Measurements from ENCODE around the gene CHD3. TPM values are rescaled to one million over a fixed set of nuclear protein-coding genes. Genes with fewer than 3 reads are reported as not detected.

The CHD3 gene
- total and polyA plus RNA-seq, 2 of the 13 experiments (the other 11 are each of a cell fraction or from before 2014, with no cell fraction given): 2.7 to 3.7 TPM

DNA sequence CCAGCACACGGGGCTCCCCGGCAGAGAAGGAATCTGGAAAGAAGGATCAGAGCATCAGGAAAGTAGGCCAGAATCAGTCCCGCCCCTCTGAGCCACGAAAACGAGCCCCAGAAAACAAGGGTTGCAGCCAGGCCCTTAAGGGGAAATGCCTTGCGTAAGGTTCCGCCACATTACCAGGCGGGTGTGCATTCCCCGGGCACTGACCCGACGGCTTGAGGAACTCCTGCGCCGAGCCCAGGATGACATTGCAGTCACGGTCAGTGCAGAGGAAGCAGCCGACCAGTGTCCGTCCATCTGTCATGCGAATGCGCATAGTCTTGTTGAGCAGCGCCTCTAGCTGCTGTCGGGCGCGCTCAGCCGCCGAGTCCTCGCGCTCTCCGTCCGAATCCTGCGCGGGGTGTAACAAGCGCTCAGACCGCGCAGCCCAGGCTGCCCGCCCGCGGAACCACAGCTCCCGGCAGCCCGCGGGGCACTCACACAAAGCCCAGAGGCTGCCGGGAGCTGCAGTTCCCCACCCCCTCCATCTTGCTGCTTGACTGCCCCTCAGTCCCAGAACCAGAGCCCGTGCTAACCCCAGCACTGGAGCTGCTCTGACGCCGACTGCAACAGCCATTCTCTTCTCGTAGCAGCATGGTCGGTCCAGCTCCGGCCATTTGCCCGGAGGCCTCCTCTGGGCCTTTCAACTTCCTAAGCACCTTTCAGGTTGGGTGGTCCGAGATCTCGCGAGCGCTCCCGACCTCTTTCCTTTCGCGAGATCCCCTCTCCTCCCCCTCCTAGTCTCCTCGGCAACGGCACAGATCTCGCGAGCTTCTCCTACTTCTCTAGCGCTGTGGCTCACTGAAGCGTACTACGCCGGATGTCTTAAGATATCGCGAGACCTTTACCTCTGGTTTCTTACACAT is 31.5 kb upstream of the CHD3 start, which contains the start of gene NAA38 (continued):
- TF ChIP-seq, protein P1, sequence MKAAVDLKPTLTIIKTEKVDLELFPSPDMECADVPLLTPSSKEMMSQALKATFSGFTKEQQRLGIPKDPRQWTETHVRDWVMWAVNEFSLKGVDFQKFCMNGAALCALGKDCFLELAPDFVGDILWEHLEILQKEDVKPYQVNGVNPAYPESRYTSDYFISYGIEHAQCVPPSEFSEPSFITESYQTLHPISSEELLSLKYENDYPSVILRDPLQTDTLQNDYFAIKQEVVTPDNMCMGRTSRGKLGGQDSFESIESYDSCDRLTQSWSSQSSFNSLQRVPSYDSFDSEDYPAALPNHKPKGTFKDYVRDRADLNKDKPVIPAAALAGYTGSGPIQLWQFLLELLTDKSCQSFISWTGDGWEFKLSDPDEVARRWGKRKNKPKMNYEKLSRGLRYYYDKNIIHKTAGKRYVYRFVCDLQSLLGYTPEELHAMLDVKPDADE (CRISPR knock-in tag; IDR thresholded peaks at IDR 0.05): no peak; the same call in 1 of the 2 replicates
- TF ChIP-seq POGZ (CRISPR knock-in tag; IDR thresholded peaks at IDR 0.05) (peak; percentile 17), ZNF619 (CRISPR knock-in tag; IDR thresholded peaks at IDR 0.05) (no peak), FOSL2 (CRISPR knock-in tag; IDR thresholded peaks at IDR 0.05) (no peak), EED (CRISPR knock-in tag; IDR thresholded peaks at IDR 0.05) (no peak; the same call in 1 of the 2 replicates), GABPA (IDR thresholded peaks at IDR 0.05; ENCODE audit: low read depth, low read length) (no peak), GABPA (CRISPR knock-in tag; IDR thresholded peaks at IDR 0.05; ENCODE audit: low read depth) (peak; percentile 63), FIP1L1 (IDR thresholded peaks at IDR 0.05; ENCODE audit: borderline replicate concordance, insufficient read depth, low read depth, low read length) (no peak), RBM39 (IDR thresholded peaks at IDR 0.05; ENCODE audit: low read depth, low read length, poor library complexity, severe bottlenecking) (peak; percentile 85), TBL1XR1 (IDR thresholded peaks at IDR 0.05; ENCODE audit: borderline replicate concordance, low read length, partially characterized antibody) (no peak), ATAD3A (CRISPR knock-in tag; IDR thresholded peaks at IDR 0.05) (no peak), STAT5B (CRISPR knock-in tag; IDR thresholded peaks at IDR 0.05) (no peak), EP300 (IDR thresholded peaks at IDR 0.05; ENCODE audit: low read depth in 2 of 2, low read length in 2 of 2) (0 out of 4 replicates have a peak, but pooled peaks of 1 of the 2 experiments have one; percentile 29), EP300 (CRISPR knock-in tag; IDR thresholded peaks at IDR 0.05; ENCODE audit: borderline replicate concordance) (no peak)
- TF ChIP-seq, protein P2, sequence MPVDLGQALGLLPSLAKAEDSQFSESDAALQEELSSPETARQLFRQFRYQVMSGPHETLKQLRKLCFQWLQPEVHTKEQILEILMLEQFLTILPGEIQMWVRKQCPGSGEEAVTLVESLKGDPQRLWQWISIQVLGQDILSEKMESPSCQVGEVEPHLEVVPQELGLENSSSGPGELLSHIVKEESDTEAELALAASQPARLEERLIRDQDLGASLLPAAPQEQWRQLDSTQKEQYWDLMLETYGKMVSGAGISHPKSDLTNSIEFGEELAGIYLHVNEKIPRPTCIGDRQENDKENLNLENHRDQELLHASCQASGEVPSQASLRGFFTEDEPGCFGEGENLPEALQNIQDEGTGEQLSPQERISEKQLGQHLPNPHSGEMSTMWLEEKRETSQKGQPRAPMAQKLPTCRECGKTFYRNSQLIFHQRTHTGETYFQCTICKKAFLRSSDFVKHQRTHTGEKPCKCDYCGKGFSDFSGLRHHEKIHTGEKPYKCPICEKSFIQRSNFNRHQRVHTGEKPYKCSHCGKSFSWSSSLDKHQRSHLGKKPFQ (CRISPR knock-in tag; IDR thresholded peaks at IDR 0.05; ENCODE audit: insufficient replicate concordance): no peak
- TF ChIP-seq, protein P3, sequence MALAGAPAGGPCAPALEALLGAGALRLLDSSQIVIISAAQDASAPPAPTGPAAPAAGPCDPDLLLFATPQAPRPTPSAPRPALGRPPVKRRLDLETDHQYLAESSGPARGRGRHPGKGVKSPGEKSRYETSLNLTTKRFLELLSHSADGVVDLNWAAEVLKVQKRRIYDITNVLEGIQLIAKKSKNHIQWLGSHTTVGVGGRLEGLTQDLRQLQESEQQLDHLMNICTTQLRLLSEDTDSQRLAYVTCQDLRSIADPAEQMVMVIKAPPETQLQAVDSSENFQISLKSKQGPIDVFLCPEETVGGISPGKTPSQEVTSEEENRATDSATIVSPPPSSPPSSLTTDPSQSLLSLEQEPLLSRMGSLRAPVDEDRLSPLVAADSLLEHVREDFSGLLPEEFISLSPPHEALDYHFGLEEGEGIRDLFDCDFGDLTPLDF (CRISPR knock-in tag; IDR thresholded peaks at IDR 0.05): peak; percentile 81
- TF ChIP-seq, protein P4, sequence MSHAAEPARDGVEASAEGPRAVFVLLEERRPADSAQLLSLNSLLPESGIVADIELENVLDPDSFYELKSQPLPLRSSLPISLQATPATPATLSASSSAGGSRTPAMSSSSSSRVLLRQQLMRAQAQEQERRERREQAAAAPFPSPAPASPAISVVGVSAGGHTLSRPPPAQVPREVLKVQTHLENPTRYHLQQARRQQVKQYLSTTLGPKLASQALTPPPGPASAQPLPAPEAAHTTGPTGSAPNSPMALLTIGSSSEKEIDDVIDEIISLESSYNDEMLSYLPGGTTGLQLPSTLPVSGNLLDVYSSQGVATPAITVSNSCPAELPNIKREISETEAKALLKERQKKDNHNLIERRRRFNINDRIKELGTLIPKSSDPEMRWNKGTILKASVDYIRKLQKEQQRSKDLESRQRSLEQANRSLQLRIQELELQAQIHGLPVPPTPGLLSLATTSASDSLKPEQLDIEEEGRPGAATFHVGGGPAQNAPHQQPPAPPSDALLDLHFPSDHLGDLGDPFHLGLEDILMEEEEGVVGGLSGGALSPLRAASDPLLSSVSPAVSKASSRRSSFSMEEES (CRISPR knock-in tag; IDR thresholded peaks at IDR 0.05): 0 out of 2 replicates have a peak, but pooled peaks have one; percentile 47
- TF ChIP-seq, protein P5, sequence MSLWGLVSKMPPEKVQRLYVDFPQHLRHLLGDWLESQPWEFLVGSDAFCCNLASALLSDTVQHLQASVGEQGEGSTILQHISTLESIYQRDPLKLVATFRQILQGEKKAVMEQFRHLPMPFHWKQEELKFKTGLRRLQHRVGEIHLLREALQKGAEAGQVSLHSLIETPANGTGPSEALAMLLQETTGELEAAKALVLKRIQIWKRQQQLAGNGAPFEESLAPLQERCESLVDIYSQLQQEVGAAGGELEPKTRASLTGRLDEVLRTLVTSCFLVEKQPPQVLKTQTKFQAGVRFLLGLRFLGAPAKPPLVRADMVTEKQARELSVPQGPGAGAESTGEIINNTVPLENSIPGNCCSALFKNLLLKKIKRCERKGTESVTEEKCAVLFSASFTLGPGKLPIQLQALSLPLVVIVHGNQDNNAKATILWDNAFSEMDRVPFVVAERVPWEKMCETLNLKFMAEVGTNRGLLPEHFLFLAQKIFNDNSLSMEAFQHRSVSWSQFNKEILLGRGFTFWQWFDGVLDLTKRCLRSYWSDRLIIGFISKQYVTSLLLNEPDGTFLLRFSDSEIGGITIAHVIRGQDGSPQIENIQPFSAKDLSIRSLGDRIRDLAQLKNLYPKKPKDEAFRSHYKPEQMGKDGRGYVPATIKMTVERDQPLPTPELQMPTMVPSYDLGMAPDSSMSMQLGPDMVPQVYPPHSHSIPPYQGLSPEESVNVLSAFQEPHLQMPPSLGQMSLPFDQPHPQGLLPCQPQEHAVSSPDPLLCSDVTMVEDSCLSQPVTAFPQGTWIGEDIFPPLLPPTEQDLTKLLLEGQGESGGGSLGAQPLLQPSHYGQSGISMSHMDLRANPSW (CRISPR knock-in tag; IDR thresholded peaks at IDR 0.05; ENCODE audit: borderline replicate concordance): no peak
- TF ChIP-seq, protein P6, sequence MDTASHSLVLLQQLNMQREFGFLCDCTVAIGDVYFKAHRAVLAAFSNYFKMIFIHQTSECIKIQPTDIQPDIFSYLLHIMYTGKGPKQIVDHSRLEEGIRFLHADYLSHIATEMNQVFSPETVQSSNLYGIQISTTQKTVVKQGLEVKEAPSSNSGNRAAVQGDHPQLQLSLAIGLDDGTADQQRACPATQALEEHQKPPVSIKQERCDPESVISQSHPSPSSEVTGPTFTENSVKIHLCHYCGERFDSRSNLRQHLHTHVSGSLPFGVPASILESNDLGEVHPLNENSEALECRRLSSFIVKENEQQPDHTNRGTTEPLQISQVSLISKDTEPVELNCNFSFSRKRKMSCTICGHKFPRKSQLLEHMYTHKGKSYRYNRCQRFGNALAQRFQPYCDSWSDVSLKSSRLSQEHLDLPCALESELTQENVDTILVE (CRISPR knock-in tag; IDR thresholded peaks at IDR 0.05): 0 out of 2 replicates have a peak, but pooled peaks have one; percentile 61
